Stimulated activated CD8-positive, alpha-beta memory T cell treated with anti-CD3 and anti-CD28 coated beads, Interleukin-12 subunit alpha, Interleukin-12 subunit beta, amount 100 ng/mL, for 4 hours (primary cell): Measurements from ENCODE around the gene ZNF423.
"Not testable (repeated sequence)": the region's sequence is repeated elsewhere in the genome, so short reads cannot be mapped to it uniquely, and the experiment has no call there.

Experiments used
- DNase-seq: peaks from one replicate; pipeline ENCODE4 v3.0.0-alpha.2; 2020; ENCODE audit warnings: low read depth

Gene ZNF423

GRCh38 chr16:49506058-49507013 lies 349.6 kb downstream of the ZNF423 start:
- DNase-seq = not testable (repeated sequence)

DNA sequence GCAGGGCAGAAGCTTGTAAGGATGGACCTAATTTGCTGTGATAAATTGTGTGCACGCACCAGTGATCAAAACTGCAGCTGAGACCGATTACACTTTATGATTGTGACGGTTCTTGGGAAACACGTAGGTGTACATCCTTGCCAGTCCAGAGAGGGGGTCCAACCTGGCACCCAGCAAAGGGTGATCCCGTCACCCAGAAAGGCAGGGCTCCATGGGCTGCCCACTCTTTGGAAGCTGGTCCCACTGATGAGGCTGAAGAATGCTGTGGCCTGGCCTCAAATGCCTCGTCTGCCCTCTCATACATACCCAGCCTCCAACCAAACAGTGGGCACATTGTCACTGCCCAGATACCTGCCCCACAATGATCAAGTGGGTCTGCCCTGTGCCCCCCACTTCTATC lies 350.4 kb downstream of the ZNF423 start:
- no peak for DNase-seq

DNA sequence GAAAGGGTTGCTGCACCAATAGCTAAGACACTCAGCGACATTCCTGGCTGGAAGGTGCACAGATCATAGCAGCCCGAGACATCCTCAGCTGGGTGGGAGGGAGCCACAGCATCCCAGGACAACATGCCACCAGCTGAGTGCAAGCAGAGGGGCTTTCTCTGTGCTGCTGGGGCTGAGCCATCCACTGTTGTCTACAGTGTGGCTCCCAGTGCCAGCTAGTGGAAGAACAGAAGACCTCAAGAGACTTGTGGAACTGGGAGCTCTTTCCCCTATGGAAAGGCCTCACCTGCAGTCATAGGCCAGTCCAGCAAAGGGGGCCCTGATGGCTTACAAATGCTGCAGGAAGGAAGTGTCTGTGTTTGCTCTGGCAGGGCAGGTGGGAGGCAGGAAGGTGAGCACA lies 351.3 kb downstream of the ZNF423 start:
- no peak for DNase-seq

DNA sequence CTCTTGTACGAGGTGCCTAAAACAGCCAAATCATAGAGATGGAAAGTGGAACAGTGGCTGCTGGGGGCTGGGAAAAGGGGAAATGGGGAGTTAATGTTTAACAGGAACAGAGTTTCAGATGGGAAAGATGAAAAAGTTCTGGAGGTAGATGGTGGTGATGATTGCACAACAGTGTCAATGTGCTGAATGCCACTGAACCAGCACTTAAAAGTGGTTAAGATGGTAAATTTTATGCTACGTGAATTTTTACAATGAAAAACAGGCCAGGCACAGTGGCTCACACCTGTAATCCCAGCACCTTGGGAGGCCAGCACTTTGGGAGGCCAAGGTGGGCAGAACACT lies 351.9 kb downstream of the ZNF423 start:
- DNase-seq = no peak

DNA sequence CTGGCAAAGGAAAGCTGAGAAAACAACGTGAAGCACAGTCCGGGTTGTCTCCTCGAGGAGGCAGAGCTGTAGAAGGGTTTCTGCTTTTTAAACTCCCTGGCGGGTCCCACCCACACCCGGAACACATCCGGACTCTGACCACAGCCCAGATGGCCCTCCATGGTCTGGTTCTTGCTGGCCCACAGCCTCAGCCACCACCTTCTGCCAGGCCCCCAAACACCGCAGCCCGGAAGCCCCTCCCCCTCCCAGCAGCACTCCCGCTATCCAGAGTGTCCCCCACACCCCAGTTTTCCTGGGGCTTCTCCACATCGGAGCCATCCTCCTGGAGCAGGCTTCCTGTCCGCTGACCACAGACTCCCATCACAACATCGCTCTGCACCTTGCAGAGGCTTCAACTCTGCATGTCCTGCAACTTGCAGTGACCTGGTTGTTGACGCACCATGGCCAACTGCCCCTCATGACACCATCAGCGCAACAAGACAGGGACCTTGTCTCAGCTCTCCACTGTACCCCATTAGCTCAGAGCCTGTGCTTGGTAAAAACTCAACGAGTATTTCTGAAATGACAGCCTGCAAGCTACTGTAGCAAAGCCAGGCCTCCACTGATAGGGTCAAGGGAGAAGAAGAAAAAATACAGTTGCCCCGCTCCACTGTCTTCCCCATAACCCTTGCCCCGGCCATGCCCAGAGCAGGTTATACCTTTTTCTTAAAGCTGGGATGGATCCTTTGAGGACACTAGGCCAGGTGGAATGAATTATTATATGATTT lies 352.5 kb downstream of the ZNF423 start:
- DNase-seq = no peak

DNA sequence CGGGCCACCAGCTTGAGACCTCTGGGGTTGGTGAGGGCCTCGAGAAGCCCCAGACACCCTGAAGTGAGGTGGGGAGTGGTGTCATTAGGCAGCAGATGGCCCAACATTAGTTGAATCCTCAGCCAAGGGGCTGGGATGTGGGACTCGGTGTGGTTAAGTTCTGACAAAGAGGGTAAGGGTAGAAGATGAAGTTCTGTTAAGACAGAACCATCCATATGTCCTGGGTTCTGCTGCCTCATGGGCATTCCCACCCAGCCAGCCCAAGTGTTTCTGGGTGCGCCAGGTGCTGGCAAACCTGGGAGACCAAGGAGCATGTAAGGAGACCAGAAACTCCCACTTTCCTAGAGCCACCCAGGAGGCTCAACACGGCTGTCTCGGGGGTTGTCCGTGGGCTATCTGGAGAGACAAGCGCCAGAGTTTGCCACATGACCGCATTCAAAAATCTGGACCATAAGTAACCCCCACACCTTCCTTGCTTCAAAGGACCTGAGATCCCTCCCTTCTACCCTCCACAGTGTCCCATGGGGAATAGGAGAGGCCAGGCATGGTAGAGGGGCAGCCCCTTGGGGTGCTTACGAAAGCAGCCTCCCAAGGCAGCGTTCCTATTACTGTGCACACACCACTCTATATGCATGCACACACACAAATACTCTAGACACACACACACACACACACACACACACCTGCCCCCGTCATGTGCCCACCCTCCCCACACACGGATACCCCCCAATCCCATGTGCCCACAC lies 353.6 kb downstream of the ZNF423 start:
- no peak for DNase-seq

- no peak for DNase-seq
Observed at GRCh38 chr16:49499869-49500610, 355.9 kb downstream of the ZNF423 start.

- no peak for DNase-seq
Observed at GRCh38 chr16:49499414-49499785, 356.5 kb downstream of the ZNF423 start.

GRCh38 chr16:49498666-49499413 lies 357.1 kb downstream of the ZNF423 start:
- no peak for DNase-seq

- no peak for DNase-seq
Observed at GRCh38 chr16:49498264-49498663, 357.6 kb downstream of the ZNF423 start.

- DNase-seq = no peak
Observed at GRCh38 chr16:49497466-49497865, 358.4 kb downstream of the ZNF423 start.

DNA sequence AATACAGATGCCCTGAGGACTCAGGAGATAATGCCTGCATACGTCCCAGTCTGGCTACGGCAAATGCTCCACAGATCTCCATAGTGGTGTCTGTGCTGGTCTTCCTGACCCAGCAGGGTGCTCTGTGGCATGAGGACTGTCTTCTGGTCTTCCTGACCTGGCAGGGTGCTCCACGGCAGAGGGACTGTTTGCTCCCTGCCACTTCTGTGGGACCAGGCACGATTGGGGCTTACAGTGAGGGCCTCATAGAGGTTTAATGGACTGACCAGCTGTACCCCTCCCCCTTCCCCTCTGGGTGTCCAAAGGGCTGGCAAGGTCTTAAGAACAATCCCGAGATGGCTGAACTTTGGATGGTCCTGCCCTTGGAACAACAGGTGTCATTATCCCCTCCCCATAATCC lies 359.3 kb downstream of the ZNF423 start:
- DNase-seq = no peak

- no peak for DNase-seq
Observed at GRCh38 chr16:49495596-49496355, 360.1 kb downstream of the ZNF423 start.

GRCh38 chr16:49494891-49495566 lies 360.9 kb downstream of the ZNF423 start:
- no peak for DNase-seq

GRCh38 chr16:49494474-49494873 lies 361.4 kb downstream of the ZNF423 start:
- DNase-seq = no peak

DNA sequence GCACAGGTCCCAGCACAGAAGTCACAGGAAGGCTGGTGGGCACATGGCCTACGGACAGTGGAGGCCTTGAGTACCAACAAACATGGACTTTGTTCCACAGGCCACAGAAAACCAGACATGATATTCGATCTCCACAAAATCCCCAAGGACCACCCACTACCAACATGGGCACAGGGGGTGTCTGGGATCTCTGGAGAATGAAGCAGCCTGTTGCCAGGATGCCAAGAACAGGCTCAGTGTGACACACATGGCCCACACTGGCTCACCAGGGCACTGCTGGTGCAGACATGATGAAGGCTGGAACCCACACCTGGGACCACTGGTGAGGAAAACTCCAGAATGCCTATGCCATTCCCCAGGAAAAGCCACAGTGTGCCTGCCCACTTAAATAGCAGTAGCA lies 362.1 kb downstream of the ZNF423 start:
- DNase-seq = no peak

- no peak for DNase-seq
Observed at GRCh38 chr16:49492896-49493626, 362.9 kb downstream of the ZNF423 start.

GRCh38 chr16:49491771-49492761 lies 363.8 kb downstream of the ZNF423 start:
- peak; percentile 7 for DNase-seq
